ENCODE measurements around the gene TMTC3.
A peak's percentile ranks its signal among the peaks of the same experiment; 100 is the strongest.

The TMTC3 gene

GRCh38 chr12:88243982-88244381 lies 101.9 kb downstream of the TMTC3 start:
- no peak overlapping the region for H3K4me3 ChIP-seq (ENCODE audit: low read length)
- no peak for TF ChIP-seq CTCF (conservative IDR thresholded peaks at IDR 0.05; ENCODE audit: low read length)
- peak; percentile 57 for DNase-seq (ENCODE audit: low read depth)

GRCh38 chr12:88245905-88246304 lies 103.8 kb downstream of the TMTC3 start:
- H3K4me3 ChIP-seq (ENCODE audit: low read length), result no peak overlapping the region
- peak; percentile 70 for DNase-seq (ENCODE audit: low read depth)
- no peak for TF ChIP-seq CTCF (conservative IDR thresholded peaks at IDR 0.05; ENCODE audit: low read length)

GRCh38 chr12:88247241-88247643 lies 105.1 kb downstream of the TMTC3 start:
- peak; percentile 97 for DNase-seq (ENCODE audit: low read depth)
- TF ChIP-seq CTCF (conservative IDR thresholded peaks at IDR 0.05; ENCODE audit: low read length), result no peak

GRCh38 chr12:88248606-88249005 lies 106.5 kb downstream of the TMTC3 start:
- no peak overlapping the region for H3K4me3 ChIP-seq (ENCODE audit: low read length)
- no peak for DNase-seq (ENCODE audit: low read depth)
- TF ChIP-seq CTCF (conservative IDR thresholded peaks at IDR 0.05; ENCODE audit: low read length), result no peak

More at GRCh38 chr12:88247241-88247643, 105.1 kb downstream of the TMTC3 start:
- H3K4me3 ChIP-seq (ENCODE audit: low read length), result no peak overlapping the region
